Mucosa of rectum (tissue), 2 donors: Measurements from ENCODE around the gene CTDNEP1.
A peak's percentile ranks its signal among the peaks of the same experiment; 100 is the strongest.

Source experiments
- H3K27ac ChIP-seq, 2 donors: one replicate each; pipeline ENCODE4 v1.7.0; 2013; ENCODE audit warnings: inconsistent platforms in 2 of 2, low read depth in 2 of 2, low read length in 2 of 2
- H3K27me3 ChIP-seq, 2 donors: one replicate each; pipeline ENCODE4 v1.7.0; 2013; ENCODE audit warnings: low read length in 2 of 2; ENCODE audit not compliant: control insufficient read depth in 2 of 2, insufficient read depth in 2 of 2
- H3K36me3 ChIP-seq, 2 donors: one replicate each; pipeline ENCODE4 v1.7.0; 2013; ENCODE audit warnings: low read length in 2 of 2; ENCODE audit not compliant: control insufficient read depth in 2 of 2, insufficient read depth in 2 of 2
- H3K4me1 ChIP-seq, 2 donors: one replicate each; pipeline ENCODE4 v1.7.0; 2013; ENCODE audit warnings: low read length in 2 of 2, mild to moderate bottlenecking in 1 of 2; ENCODE audit not compliant: control insufficient read depth in 2 of 2, insufficient read depth in 2 of 2
- H3K4me3 ChIP-seq, 2 donors: one replicate each; pipeline ENCODE4 v1.7.0; 2013; ENCODE audit warnings: low read length in 2 of 2
- H3K9ac ChIP-seq, 2 donors: one replicate each; pipeline ENCODE4 v1.7.0; 2013; ENCODE audit warnings: low read length in 2 of 2, low read depth in 1 of 2, mild to moderate bottlenecking in 1 of 2
- H3K9me3 ChIP-seq, 2 donors: one replicate each; pipeline ENCODE4 v1.7.0; 2013; ENCODE audit warnings: low read length in 2 of 2; ENCODE audit not compliant: control insufficient read depth in 2 of 2
- donor health status: healthy.
- donor health status: Normal muscosa, but diverticular disease.

CTDNEP1 gene

DNA sequence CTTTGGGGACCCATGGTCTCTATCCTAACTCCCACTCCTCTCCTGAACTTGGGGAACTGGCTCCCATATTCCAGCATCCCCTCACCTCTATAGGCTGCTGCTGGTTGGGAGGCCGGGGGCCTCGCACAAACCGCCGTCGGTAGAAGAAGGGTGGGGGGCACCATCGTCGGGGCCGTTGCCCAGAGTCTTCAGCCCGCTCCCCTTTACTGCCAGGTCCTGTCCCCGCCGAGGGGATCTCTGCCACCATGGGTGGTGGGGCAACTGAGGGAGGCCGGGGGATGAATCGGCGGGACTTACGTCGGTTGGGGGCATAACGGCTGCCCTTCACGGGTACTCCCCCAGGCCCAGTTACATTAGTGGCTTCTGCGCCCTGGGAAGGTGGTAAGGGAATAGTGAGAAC lies 38.6 kb upstream of the CTDNEP1 start:
- H3K27me3 ChIP-seq = peaks cover 0 to 5% of the 10 kb centered on the region in 2 donors
- H3K27ac ChIP-seq = no peak overlapping the region
- H3K9me3 ChIP-seq = no peaks in the 10 kb centered on the region
- peaks cover 17 to 18% of the 10 kb centered on the region in 2 donors for H3K4me1 ChIP-seq
- no peaks in the 10 kb centered on the region for H3K36me3 ChIP-seq
- no peak overlapping the region for H3K9ac ChIP-seq
- no peak overlapping the region for H3K4me3 ChIP-seq

DNA sequence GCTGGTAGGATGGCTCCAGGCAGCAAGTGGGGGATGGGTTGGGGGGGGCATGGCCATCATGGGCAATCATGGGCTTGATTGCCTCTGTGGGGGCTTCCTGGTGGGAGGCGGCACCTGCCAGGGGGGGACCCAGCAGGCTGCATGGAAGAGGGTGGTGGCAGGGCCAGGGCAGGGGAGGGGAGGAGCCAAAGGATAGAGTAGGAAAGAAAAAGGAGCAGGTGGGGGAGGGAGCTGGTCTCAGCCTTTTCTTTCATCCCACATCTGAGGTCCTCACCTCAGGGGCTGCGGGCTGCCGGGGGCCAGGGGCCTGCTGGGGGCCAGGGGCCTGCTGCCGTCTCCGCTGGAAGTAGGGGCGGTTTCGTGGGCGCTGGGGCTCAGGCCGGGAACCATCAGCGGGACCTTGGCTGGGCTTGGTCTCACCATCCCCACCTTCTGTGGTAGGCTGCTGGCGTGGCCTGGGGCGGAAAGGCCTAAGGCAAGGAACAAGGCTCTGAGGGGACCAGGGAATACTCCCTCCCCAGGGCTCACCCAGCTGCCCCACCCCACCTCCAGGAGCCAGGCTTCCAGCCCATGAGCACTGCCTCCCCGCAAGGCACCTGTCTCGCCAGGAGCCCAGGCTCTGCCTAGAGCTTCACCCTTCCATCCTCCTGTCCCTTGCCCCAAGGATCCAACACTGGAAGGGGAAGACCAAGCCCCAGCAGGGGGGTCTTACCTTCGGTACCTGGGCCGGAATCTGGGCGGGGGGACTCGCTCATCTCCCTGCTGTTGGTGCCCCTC lies 37.9 kb upstream of the CTDNEP1 start:
- no peak overlapping the region for H3K4me3 ChIP-seq
- peaks cover 0 to 5% of the 10 kb centered on the region in 2 donors for H3K27me3 ChIP-seq
- no peak overlapping the region for H3K9ac ChIP-seq
- no peak overlapping the region for H3K27ac ChIP-seq
- peaks cover 13 to 15% of the 10 kb centered on the region in 2 donors for H3K4me1 ChIP-seq
- H3K36me3 ChIP-seq = no peaks in the 10 kb centered on the region
- H3K9me3 ChIP-seq = no peaks in the 10 kb centered on the region

- H3K4me1 ChIP-seq = peaks cover 18% of the 10 kb centered on the region in 2 donors
- no peak overlapping the region for H3K27ac ChIP-seq
Measured at GRCh38 chr17:7285679-7286078, 34.1 kb upstream of the CTDNEP1 start.

GRCh38 chr17:7284911-7285310 lies 33.4 kb upstream of the CTDNEP1 start:
- Histone ChIP-seq H3K4me3 (no peak overlapping the region), H3K4me1 (peaks cover 25% of the 10 kb centered on the region in 2 donors), H3K27me3 (no peaks in the 10 kb centered on the region), H3K9ac (no peak overlapping the region), H3K9me3 (no peaks in the 10 kb centered on the region), H3K36me3 (no peaks in the 10 kb centered on the region), H3K27ac (no peak overlapping the region)

More at GRCh38 chr17:7285679-7286078, 34.1 kb upstream of the CTDNEP1 start:
- no peaks in the 10 kb centered on the region for H3K27me3 ChIP-seq
- no peak overlapping the region for H3K4me3 ChIP-seq
- no peaks in the 10 kb centered on the region for H3K36me3 ChIP-seq
- no peaks in the 10 kb centered on the region for H3K9me3 ChIP-seq
- no peak overlapping the region for H3K9ac ChIP-seq

GRCh38 chr17:7283471-7284216 lies 32.1 kb upstream of the CTDNEP1 start:
- H3K9me3 ChIP-seq = no peaks in the 10 kb centered on the region
- no peaks in the 10 kb centered on the region for H3K27me3 ChIP-seq
- H3K9ac ChIP-seq = no peak overlapping the region
- H3K36me3 ChIP-seq = no peaks in the 10 kb centered on the region
- peak overlapping the region in 1 of 2 donors; percentile 67 for H3K4me3 ChIP-seq
- H3K4me1 ChIP-seq = peaks cover 28 to 35% of the 10 kb centered on the region in 2 donors
- peak overlapping the region in 1 of 2 donors; percentile 23 for H3K27ac ChIP-seq

GRCh38 chr17:7282752-7283321 lies 31.3 kb upstream of the CTDNEP1 start:
- peaks cover 28 to 35% of the 10 kb centered on the region in 2 donors for H3K4me1 ChIP-seq
- H3K27ac ChIP-seq = peak overlapping the region; percentile 17 to 29
- no peaks in the 10 kb centered on the region for H3K27me3 ChIP-seq

GRCh38 chr17:7281953-7282751 lies 30.6 kb upstream of the CTDNEP1 start:
- Histone ChIP-seq H3K9ac (peak overlapping the region; percentile 0 to 64), H3K27me3 (no peaks in the 10 kb centered on the region), H3K9me3 (no peaks in the 10 kb centered on the region), H3K4me3 (peak overlapping the region; percentile 62 to 67), H3K27ac (peak overlapping the region; percentile 17 to 29), H3K36me3 (no peaks in the 10 kb centered on the region), H3K4me1 (peaks cover 28 to 35% of the 10 kb centered on the region in 2 donors)

More at GRCh38 chr17:7282752-7283321, 31.3 kb upstream of the CTDNEP1 start:
- peak overlapping the region; percentile 62 to 67 for H3K4me3 ChIP-seq
- peak overlapping the region in 1 of 2 donors; percentile 64 for H3K9ac ChIP-seq
- H3K9me3 ChIP-seq = no peaks in the 10 kb centered on the region
- H3K36me3 ChIP-seq = no peaks in the 10 kb centered on the region

DNA sequence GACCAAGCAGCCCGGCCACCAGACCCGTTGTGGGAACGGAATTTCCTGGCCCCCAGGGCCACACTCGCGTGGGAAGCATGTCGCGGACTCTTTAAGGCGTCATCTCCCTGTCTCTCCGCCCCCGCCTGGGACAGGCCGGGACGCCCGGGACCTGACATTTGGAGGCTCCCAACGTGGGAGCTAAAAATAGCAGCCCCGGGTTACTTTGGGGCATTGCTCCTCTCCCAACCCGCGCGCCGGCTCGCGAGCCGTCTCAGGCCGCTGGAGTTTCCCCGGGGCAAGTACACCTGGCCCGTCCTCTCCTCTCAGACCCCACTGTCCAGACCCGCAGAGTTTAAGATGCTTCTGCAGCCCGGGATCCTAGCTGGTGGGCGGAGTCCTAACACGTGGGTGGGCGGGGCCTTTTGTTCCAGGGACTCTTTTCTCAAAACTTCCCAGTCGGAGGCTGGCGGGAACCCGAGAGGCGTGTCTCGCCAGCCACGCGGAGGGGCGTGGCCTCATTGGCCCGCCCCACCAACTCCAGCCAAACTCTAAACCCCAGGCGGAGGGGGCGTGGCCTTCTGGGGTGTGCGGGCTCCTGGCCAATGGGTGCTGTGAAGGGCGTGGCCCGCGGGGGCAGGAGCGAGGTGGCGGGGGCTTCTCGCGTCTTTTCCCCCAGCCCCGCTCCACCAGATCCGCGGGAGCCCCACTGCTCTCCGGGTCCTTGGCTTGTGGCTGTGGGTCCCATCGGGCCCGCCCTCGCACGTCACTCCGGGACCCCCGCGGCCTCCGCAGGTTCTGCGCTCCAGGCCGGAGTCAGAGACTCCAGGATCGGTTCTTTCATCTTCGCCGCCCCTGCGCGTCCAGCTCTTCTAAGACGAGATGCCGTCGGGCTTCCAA lies 29.8 kb upstream of the CTDNEP1 start, which contains the start of gene SLC2A4:
SLC2A4 (plus strand) TSS at position 645 of the 879 bp plus-strand sequence; CDS start at position 862, 217 bp downstream.
- H3K27ac ChIP-seq = peak within 1 kb of the TSS; percentile 86 to 91
- H3K9me3 ChIP-seq = no peaks in the 10 kb centered on the region
- H3K4me1 ChIP-seq = peaks cover 28 to 35% of the 10 kb centered on the region in 2 donors
- peak within 1 kb of the TSS; percentile 70 for H3K9ac ChIP-seq
- H3K36me3 ChIP-seq = no peaks in the 10 kb centered on the region
- peak within 1 kb of the TSS; percentile 62 to 75 for H3K4me3 ChIP-seq
- H3K27me3 ChIP-seq = no peaks in the 10 kb centered on the region
